ENCODE results near the gene COQ8B.
"Not testable (repeated sequence)": the region's sequence is repeated elsewhere in the genome, so short reads cannot be mapped to it uniquely, and the experiment has no call there.

Gene COQ8B

GRCh38 chr19:40663695-40664692, 52.7 kb downstream of the COQ8B start:
- peak in 1 of 2 donors; percentile 38 for DNase-seq

GRCh38 chr19:40662925-40663694, 53.6 kb downstream of the COQ8B start:
- peak; percentile 95 for DNase-seq

DNA sequence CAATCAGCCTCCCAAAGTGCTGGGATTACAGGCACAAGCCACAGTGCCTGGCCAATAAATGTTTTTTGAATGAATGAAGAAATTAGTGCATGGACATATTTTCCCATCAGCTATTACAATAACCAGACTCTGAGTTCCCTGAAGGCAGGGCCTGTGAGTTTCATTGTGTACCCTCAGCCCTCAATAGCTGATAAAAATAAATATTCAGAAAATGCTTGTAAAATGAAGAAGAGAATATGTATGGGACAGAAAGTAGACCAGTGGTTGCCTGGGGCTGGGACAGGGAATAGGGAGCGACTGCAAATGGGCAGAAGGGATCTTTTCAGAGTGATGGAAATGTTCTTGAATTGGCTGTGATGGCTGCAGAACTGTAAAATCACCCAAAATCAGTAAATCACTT, 55.1 kb downstream of the COQ8B start:
- DNase-seq, result no peak

- no peak for DNase-seq
These were observed 57.1 kb downstream of the COQ8B start for GRCh38 chr19:40659566-40659965.

GRCh38 chr19:40659116-40659515, 57.6 kb downstream of the COQ8B start:
- DNase-seq, result no peak

DNA sequence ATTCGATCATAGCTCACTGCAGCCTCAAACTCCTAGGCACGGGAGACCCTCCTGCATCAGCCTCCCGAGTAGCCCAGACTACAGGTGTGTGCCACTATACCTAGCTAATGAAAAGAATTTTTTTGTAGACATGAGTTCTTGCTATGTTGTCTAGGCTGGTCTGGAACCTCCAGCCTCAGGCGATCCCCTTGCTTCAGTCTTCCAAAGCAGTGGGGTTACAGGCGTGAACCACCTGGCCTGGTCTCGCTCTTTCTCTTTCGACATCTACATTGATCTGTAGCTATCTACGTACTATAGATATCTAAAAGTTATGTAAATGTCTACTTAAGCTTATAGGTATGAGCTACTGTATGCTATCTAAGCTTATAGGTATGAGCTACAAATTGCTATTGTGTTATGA, 58.7 kb downstream of the COQ8B start:
- DNase-seq, result no peak

- DNase-seq, result not testable (repeated sequence)
These were observed 61.0 kb downstream of the COQ8B start for GRCh38 chr19:40655684-40656083.

GRCh38 chr19:40652303-40652702, 64.4 kb downstream of the COQ8B start:
- not testable (repeated sequence) for DNase-seq

GRCh38 chr19:40650749-40651305, 65.9 kb downstream of the COQ8B start:
- DNase-seq, result no peak

- not testable (repeated sequence) for DNase-seq
These were observed 66.6 kb downstream of the COQ8B start for GRCh38 chr19:40649903-40650675.

- no peak for DNase-seq
These were observed 69.9 kb downstream of the COQ8B start for GRCh38 chr19:40646743-40647254.

DNA sequence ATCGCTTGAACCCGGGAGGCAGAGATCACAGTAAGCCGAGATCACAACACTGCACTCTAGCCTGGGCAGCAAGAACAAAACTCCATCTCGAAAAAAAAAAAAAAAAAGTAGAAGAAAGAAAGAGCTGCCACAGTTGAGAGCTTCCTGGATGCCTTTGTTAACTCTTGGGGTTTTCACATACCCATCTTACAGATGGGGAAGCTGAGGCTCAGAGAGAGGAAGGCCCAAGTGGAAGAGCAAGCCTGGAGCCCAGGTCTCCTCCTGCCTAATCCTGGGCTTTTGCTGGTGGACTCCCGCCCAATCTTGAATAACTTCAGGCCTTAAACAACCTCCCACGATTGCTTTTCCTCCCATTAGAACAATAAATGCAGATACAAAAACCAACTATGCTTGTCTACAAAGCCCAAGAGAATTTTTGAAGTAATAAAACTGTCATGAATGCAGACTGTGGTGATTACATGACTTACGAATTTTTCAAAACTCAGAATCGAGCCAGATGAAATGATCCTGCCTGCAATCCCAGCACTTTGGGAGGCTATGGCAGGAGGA, 73.9 kb downstream of the COQ8B start:
- no peak for DNase-seq

- no peak for DNase-seq
These were observed 74.5 kb downstream of the COQ8B start for GRCh38 chr19:40642051-40642706.
